Tibial nerve (tissue), 4 donors: Measurements from ENCODE around the gene CGNL1.

Experiments used
- CTCF ChIP-seq, 5 experiments: fragments of 200-600 bp in 3 of 5; fragments of 450-650 bp in 2 of 5; sonication (generic) in 3 of 5; IDR thresholded peaks; one replicate each; pipeline ENCODE4 v1.5.1; 2016 to 2019; ENCODE audit warnings: antibody characterized with exemption in 5 of 5, mild to moderate bottlenecking in 3 of 5, moderate library complexity in 2 of 5
- EP300 ChIP-seq, 2 donors: sonication (generic); formaldehyde crosslinking; IDR thresholded peaks; one replicate each; pipeline ENCODE4 v1.6.1; 2017; ENCODE audit warnings: antibody characterized with exemption in 2 of 2, mild to moderate bottlenecking in 1 of 2

DNA sequence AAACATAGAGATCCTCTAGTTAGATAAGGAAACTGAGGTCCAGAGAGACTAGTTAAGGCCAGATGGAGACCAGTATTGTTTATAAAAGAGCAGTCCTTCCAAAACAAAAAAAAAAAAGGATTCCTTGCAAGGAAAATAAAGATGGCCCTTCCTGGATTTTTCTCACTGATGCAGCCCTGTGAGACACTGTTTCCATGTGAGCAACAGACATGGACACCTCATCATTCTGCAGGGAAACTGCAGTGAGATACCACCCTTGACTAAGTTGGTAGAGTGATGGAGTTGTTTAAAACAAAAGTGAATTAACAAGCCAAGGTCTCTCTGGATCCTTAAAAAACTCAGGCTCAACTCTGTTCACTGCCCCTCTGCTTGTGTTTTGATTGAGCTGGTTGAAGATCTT, 149.8 kb downstream of the CGNL1 start:
- TF ChIP-seq EP300 (IDR thresholded peaks at IDR 0.05) (no peak), CTCF (IDR thresholded peaks at IDR 0.05) (no peak)
